ENCODE measurements around the gene CBLC.
A peak's percentile ranks its signal among the peaks of the same experiment; 100 is the strongest.

The CBLC gene

DNA sequence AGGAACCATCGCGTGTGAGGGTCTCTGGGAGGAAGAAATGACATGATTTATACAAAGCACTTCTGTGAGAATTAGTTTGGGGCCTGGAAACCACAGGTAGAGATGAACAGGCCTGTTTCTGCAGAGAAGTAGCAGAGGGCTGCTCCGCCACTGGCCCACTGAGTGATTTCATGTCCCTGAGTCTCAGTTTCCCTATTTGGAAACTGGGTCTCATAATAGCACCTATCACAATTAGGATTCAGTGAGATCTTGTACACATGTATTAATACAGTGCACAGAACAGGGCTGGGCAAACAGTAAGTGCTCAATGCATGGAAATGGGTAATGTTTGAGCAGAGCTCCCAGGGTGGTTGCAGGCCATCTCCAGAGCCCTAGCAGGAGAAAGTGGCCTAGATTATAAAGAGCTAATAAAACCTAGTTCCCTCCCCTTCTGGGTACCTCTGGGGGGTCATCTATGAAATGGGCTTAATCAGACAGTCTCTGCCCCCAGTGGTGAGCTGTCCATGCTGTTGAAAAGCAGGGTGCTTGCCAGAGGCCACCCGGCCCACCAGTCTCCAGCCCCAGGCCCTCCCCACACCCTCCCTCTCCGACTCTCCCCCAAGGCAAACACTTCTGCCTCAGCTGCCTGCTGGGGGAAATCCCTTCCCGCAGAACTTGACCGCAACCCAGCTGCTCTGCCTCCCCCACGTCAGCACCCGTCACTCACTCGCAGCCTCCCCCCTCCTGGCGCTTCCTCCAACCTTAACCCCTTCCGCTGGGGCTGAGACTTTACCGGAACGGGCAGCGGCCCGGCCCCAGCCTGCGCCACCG is 24.7 kb upstream of the CBLC start (continued):
- TF ChIP-seq ZNF114 (tag by site-specific recombination; IDR thresholded peaks at IDR 0.05): no peak
- TF ChIP-seq ZNF792 (tag by site-specific recombination; IDR thresholded peaks at IDR 0.05): peak; percentile 60; the same call in 1 of the 2 replicates
- TF ChIP-seq KLF9 (tag by site-specific recombination; IDR thresholded peaks at IDR 0.05; ENCODE audit: low read depth): peak; percentile 49; the same call in 1 of the 2 replicates
- peak; percentile 89 for TF ChIP-seq GLIS2 (tag by site-specific recombination; IDR thresholded peaks at IDR 0.05)
- peak; percentile 90 for TF ChIP-seq ZBTB21 (tag by site-specific recombination; IDR thresholded peaks at IDR 0.05)
- TF ChIP-seq, protein P1, sequence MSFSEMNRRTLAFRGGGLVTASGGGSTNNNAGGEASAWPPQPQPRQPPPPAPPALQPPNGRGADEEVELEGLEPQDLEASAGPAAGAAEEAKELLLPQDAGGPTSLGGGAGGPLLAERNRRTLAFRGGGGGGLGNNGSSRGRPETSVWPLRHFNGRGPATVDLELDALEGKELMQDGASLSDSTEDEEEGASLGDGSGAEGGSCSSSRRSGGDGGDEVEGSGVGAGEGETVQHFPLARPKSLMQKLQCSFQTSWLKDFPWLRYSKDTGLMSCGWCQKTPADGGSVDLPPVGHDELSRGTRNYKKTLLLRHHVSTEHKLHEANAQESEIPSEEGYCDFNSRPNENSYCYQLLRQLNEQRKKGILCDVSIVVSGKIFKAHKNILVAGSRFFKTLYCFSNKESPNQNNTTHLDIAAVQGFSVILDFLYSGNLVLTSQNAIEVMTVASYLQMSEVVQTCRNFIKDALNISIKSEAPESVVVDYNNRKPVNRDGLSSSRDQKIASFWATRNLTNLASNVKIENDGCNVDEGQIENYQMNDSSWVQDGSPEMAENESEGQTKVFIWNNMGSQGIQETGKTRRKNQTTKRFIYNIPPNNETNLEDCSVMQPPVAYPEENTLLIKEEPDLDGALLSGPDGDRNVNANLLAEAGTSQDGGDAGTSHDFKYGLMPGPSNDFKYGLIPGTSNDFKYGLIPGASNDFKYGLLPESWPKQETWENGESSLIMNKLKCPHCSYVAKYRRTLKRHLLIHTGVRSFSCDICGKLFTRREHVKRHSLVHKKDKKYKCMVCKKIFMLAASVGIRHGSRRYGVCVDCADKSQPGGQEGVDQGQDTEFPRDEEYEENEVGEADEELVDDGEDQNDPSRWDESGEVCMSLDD (tag by site-specific recombination; IDR thresholded peaks at IDR 0.05): peak; percentile 92
- TF ChIP-seq ZBTB8A (tag by site-specific recombination; IDR thresholded peaks at IDR 0.05): no peak; the same call in 1 of the 2 replicates
- peak; percentile 82 for TF ChIP-seq ZNF843 (tag by site-specific recombination; IDR thresholded peaks at IDR 0.05)
- peak; percentile 68; the same call in 1 of the 2 replicates for TF ChIP-seq MEIS1 (CRISPR knock-in tag; IDR thresholded peaks at IDR 0.05; ENCODE audit: borderline replicate concordance)
- TF ChIP-seq ZNF292 (tag by site-specific recombination; IDR thresholded peaks at IDR 0.05; ENCODE audit: borderline replicate concordance, low read depth): no peak
- TF ChIP-seq, protein P2, sequence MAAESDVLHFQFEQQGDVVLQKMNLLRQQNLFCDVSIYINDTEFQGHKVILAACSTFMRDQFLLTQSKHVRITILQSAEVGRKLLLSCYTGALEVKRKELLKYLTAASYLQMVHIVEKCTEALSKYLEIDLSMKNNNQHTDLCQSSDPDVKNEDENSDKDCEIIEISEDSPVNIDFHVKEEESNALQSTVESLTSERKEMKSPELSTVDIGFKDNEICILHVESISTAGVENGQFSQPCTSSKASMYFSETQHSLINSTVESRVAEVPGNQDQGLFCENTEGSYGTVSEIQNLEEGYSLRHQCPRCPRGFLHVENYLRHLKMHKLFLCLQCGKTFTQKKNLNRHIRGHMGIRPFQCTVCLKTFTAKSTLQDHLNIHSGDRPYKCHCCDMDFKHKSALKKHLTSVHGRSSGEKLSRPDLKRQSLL (tag by site-specific recombination; IDR thresholded peaks at IDR 0.05): no peak
- TF ChIP-seq MZF1 (tag by site-specific recombination; IDR thresholded peaks at IDR 0.05; ENCODE audit: borderline replicate concordance): peak; percentile 75
- TF ChIP-seq ZNF354C (tag by site-specific recombination; IDR thresholded peaks at IDR 0.05; ENCODE audit: borderline replicate concordance, low read depth): no peak
- TF ChIP-seq, protein P3, sequence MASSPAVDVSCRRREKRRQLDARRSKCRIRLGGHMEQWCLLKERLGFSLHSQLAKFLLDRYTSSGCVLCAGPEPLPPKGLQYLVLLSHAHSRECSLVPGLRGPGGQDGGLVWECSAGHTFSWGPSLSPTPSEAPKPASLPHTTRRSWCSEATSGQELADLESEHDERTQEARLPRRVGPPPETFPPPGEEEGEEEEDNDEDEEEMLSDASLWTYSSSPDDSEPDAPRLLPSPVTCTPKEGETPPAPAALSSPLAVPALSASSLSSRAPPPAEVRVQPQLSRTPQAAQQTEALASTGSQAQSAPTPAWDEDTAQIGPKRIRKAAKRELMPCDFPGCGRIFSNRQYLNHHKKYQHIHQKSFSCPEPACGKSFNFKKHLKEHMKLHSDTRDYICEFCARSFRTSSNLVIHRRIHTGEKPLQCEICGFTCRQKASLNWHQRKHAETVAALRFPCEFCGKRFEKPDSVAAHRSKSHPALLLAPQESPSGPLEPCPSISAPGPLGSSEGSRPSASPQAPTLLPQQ (tag by site-specific recombination; IDR thresholded peaks at IDR 0.05): peak; percentile 49; the same call in 1 of the 2 replicates
- TF ChIP-seq ZNF341 (tag by site-specific recombination; IDR thresholded peaks at IDR 0.05; ENCODE audit: low read depth): peak; percentile 75
- TF ChIP-seq ZNF24 (tag by site-specific recombination; IDR thresholded peaks at IDR 0.05): peak; percentile 75
- no peak for TF ChIP-seq ZNF776 (tag by site-specific recombination; IDR thresholded peaks at IDR 0.05; ENCODE audit: borderline replicate concordance)
- no peak for TF ChIP-seq ZNF747 (tag by site-specific recombination; IDR thresholded peaks at IDR 0.05)
- TF ChIP-seq ZNF132 (tag by site-specific recombination; IDR thresholded peaks at IDR 0.05; ENCODE audit: borderline replicate concordance): no peak
- TF ChIP-seq GLI2 (tag by site-specific recombination; IDR thresholded peaks at IDR 0.05; ENCODE audit: borderline replicate concordance, low read depth): no peak
- TF ChIP-seq, protein P4, sequence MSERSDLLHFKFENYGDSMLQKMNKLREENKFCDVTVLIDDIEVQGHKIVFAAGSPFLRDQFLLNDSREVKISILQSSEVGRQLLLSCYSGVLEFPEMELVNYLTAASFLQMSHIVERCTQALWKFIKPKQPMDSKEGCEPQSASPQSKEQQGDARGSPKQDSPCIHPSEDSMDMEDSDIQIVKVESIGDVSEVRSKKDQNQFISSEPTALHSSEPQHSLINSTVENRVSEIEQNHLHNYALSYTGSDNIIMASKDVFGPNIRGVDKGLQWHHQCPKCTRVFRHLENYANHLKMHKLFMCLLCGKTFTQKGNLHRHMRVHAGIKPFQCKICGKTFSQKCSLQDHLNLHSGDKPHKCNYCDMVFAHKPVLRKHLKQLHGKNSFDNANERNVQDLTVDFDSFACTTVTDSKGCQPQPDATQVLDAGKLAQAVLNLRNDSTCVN (tag by site-specific recombination; optimal IDR thresholded peaks at IDR 0.05): peak; percentile 26
- TF ChIP-seq ZNF266 (tag by site-specific recombination; IDR thresholded peaks at IDR 0.05; ENCODE audit: low read depth): no peak
- TF ChIP-seq KLF16 (tag by site-specific recombination; IDR thresholded peaks at IDR 0.05): peak; percentile 78
- no peak for TF ChIP-seq ZNF48 (tag by site-specific recombination; IDR thresholded peaks at IDR 0.05)
- TF ChIP-seq ZNF112 (tag by site-specific recombination; IDR thresholded peaks at IDR 0.05): no peak
- no peak for TF ChIP-seq ZNF473 (tag by site-specific recombination; IDR thresholded peaks at IDR 0.05)
- no peak for TF ChIP-seq ZNF571 (tag by site-specific recombination; IDR thresholded peaks at IDR 0.05)
- peak; percentile 63 for TF ChIP-seq OSR2 (tag by site-specific recombination; IDR thresholded peaks at IDR 0.05)
- peak; percentile 96 for TF ChIP-seq WT1 (tag by site-specific recombination; IDR thresholded peaks at IDR 0.05)
- TF ChIP-seq HOXA7 (CRISPR knock-in tag; IDR thresholded peaks at IDR 0.05; ENCODE audit: borderline replicate concordance): no peak
- TF ChIP-seq HOXC10 (CRISPR knock-in tag; IDR thresholded peaks at IDR 0.05): no peak
- no peak for TF ChIP-seq ZNF174 (tag by site-specific recombination; IDR thresholded peaks at IDR 0.05)
- TF ChIP-seq FEZF1 (tag by site-specific recombination; IDR thresholded peaks at IDR 0.05): peak; percentile 48
- TF ChIP-seq, protein P5, sequence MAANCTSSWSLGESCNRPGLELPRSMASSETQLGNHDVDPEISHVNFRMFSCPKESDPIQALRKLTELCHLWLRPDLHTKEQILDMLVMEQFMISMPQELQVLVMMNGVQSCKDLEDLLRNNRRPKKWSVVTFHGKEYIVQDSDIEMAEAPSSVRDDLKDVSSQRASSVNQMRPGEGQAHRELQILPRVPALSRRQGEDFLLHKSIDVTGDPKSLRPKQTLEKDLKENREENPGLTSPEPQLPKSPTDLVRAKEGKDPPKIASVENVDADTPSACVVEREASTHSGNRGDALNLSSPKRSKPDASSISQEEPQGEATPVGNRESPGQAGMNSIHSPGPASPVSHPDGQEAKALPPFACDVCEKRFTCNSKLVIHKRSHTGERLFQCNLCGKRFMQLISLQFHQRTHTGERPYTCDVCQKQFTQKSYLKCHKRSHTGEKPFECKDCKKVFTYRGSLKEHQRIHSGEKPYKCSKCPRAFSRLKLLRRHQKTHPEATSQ (tag by site-specific recombination; IDR thresholded peaks at IDR 0.05): no peak
